ENCODE data around the gene FAM13B.
A peak's percentile ranks its signal among the peaks of the same experiment; 100 is the strongest.

GRCh38 chr5:137891849-137892248 is 141.0 kb downstream of the FAM13B start:
- TF ChIP-seq CTCF (IDR thresholded peaks at IDR 0.05): peak in 2 of 4 experiments; percentile 11 to 12
- no peak for TF ChIP-seq EP300 (IDR thresholded peaks at IDR 0.05)
